Measurements from ENCODE around the gene IGSF23.

GRCh38 chr19:44575116-44575700, 38.2 kb upstream of the IGSF23 start:
- TF ChIP-seq CTCF (IDR thresholded peaks at IDR 0.05; ENCODE audit: low read depth, low read length, missing input control) (no peak), ZBTB33 (IDR thresholded peaks at IDR 0.05) (no peak), REST (IDR thresholded peaks at IDR 0.05) (no peak), TAF1 (conservative IDR thresholded peaks at IDR 0.05) (no peak), GABPA (IDR thresholded peaks at IDR 0.05 in 1 of 2, conservative IDR thresholded peaks at IDR 0.05 in 1 of 2) (no peak), RAD21 (IDR thresholded peaks at IDR 0.05) (no peak), FOXA1 (IDR thresholded peaks at IDR 0.05) (no peak), HNF4A (conservative IDR thresholded peaks at IDR 0.05) (no peak)
- TF ChIP-seq, protein P1, sequence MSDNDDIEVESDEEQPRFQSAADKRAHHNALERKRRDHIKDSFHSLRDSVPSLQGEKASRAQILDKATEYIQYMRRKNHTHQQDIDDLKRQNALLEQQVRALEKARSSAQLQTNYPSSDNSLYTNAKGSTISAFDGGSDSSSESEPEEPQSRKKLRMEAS (IDR thresholded peaks at IDR 0.05): no peak

Data from liver (tissue), 3 donors.